Suprapubic skin (tissue), 4 donors: ENCODE measurements around the gene VPS41.

ENCODE experiments used
- CTCF ChIP-seq, 2 donors: fragments of 200-600 bp in 1 of 2; fragments of 450-650 bp in 1 of 2; sonication (generic) in 1 of 2; IDR thresholded peaks; one replicate each; pipeline ENCODE4 v1.5.1; 2016 to 2019; ENCODE audit warnings: antibody characterized with exemption in 2 of 2, mild to moderate bottlenecking in 1 of 2, moderate library complexity in 1 of 2
- EP300 ChIP-seq: sonication (generic); formaldehyde crosslinking; IDR thresholded peaks from one replicate; pipeline ENCODE4 v1.6.1; 2017; ENCODE audit warnings: antibody characterized with exemption
- POLR2A ChIP-seq, 2 donors: fragments of 450-650 bp; IDR thresholded peaks; one replicate each; pipeline ENCODE4 v1.6.1; 2017; ENCODE audit warnings: antibody characterized with exemption in 2 of 2, mild to moderate bottlenecking in 2 of 2, moderate library complexity in 2 of 2
- POLR2AphosphoS5 ChIP-seq, 3 donors: sonication (generic); formaldehyde crosslinking; IDR thresholded peaks; one replicate each; pipeline ENCODE4 v1.6.1; 2017; ENCODE audit warnings: antibody characterized with exemption in 3 of 3

- TF ChIP-seq POLR2A (IDR thresholded peaks at IDR 0.05) (no peak), CTCF (IDR thresholded peaks at IDR 0.05) (no peak), EP300 (no peak), POLR2AphosphoS5 (IDR thresholded peaks at IDR 0.05) (no peak)
These were observed 172.9 kb downstream of the VPS41 start for GRCh38 chr7:38736138-38736537.
